Colonic mucosa (tissue), 4 donors: ENCODE measurements around the gene AKAP6. TPM values are rescaled to one million over a fixed set of nuclear protein-coding genes. Genes with fewer than 3 reads are reported as not detected.

Experiments
- DNase-seq: peaks from one replicate; pipeline ENCODE4 v3.0.0-alpha.2; 2020
- H3K27ac ChIP-seq: fragments of 200-600 bp; one replicate; pipeline ENCODE4 v1.8.0; 2021
- H3K27me3 ChIP-seq: fragments of 200-600 bp; one replicate; pipeline ENCODE4 v1.8.0; 2021
- H3K36me3 ChIP-seq: fragments of 200-600 bp; one replicate; pipeline ENCODE4 v1.8.0; 2021
- H3K4me1 ChIP-seq: fragments of 200-600 bp; one replicate; pipeline ENCODE4 v1.8.0; 2021; ENCODE audit warnings: mild to moderate bottlenecking
- H3K4me3 ChIP-seq: fragments of 200-600 bp; one replicate; pipeline ENCODE4 v1.8.0; 2021
- H3K9ac ChIP-seq, 2 donors: one replicate each; pipeline ENCODE4 v1.7.0; 2013; ENCODE audit warnings: control low read depth in 2 of 2, low read depth in 2 of 2, low read length in 2 of 2
- H3K9me3 ChIP-seq: fragments of 200-600 bp; one replicate; pipeline ENCODE4 v1.8.0; 2021
- CTCF ChIP-seq: fragments of 200-600 bp; IDR thresholded peaks from one replicate; pipeline ENCODE4 v1.8.0; 2022; ENCODE audit warnings: antibody characterized with exemption, mild to moderate bottlenecking
- intact Hi-C: fragments of 100-400 bp; cut with DNase I; formaldehyde crosslinking; loops from one replicate; pipeline ENCODE4 v1.14.1; 2022
- total RNA-seq, 2 donors: library from RNA; stranded (reverse); fragmentation: NEBNext Ultra II Directional in 1 of 2; extraction: Animal tissue kit (Norgen Biotek cat#: 25700) in 1 of 2; gene quantifications; one replicate each; pipeline ENCODE4 v1.2.1, GENCODE V29; 2021
- donor health status: healthy.
- donor health status: DM: no; HTN: no; CAD: no.
- donor health status: DM: no; HTN: no; CAD: no.

The AKAP6 gene
- total RNA-seq, 2 donors from 2014 or later = 1.3 to 10.3 TPM

- intact Hi-C loops = no loop called here
- Histone ChIP-seq H3K4me1 (no peaks in the 10 kb centered on the region), H3K9ac (no peak overlapping the region), H3K9me3 (no peaks in the 10 kb centered on the region), H3K27me3 (no peaks in the 10 kb centered on the region), H3K36me3 (no peaks in the 10 kb centered on the region), H3K27ac (no peak overlapping the region), H3K4me3 (no peak overlapping the region)
- TF ChIP-seq CTCF = no peak
- no peak for DNase-seq
Measured at GRCh38 chr14:32567543-32568384, 238.7 kb downstream of the AKAP6 start.

- Histone ChIP-seq H3K27me3 (no peaks in the 10 kb centered on the region), H3K4me3 (no peak overlapping the region), H3K36me3 (no peaks in the 10 kb centered on the region), H3K27ac (no peak overlapping the region), H3K4me1 (no peaks in the 10 kb centered on the region), H3K9ac (no peak overlapping the region), H3K9me3 (no peaks in the 10 kb centered on the region)
- intact Hi-C loops = loop anchor here (10.0 kb wide), 2 partner anchors 863 to 1753 kb away; no protein-coding TSS in a partner anchor
- TF ChIP-seq CTCF = no peak
- no peak for DNase-seq
Measured at GRCh38 chr14:32571551-32571950, 242.5 kb downstream of the AKAP6 start.

- H3K9ac ChIP-seq = no peak overlapping the region
- H3K9me3 ChIP-seq = no peaks in the 10 kb centered on the region
- H3K4me1 ChIP-seq = no peaks in the 10 kb centered on the region
- H3K27me3 ChIP-seq = no peaks in the 10 kb centered on the region
- no peaks in the 10 kb centered on the region for H3K36me3 ChIP-seq
- H3K4me3 ChIP-seq = no peak overlapping the region
- peak; percentile 68 for DNase-seq
- peak overlapping the region; percentile 51 for H3K27ac ChIP-seq
- no peak for TF ChIP-seq CTCF
- intact Hi-C loops = loop anchor here (10.0 kb wide), 2 partner anchors 863 to 1753 kb away; no protein-coding TSS in a partner anchor
Measured at GRCh38 chr14:32571995-32572866, 243.1 kb downstream of the AKAP6 start.

- intact Hi-C loops = loop anchor here (10.0 kb wide), 2 partner anchors 862 to 1752 kb away; no protein-coding TSS in a partner anchor
- no peak overlapping the region for H3K4me3 ChIP-seq
- no peaks in the 10 kb centered on the region for H3K27me3 ChIP-seq
- no peak for TF ChIP-seq CTCF
- peak overlapping the region; percentile 51 for H3K27ac ChIP-seq
- H3K9ac ChIP-seq = no peak overlapping the region
- peak; percentile 21 for DNase-seq
- no peaks in the 10 kb centered on the region for H3K36me3 ChIP-seq
- H3K9me3 ChIP-seq = no peaks in the 10 kb centered on the region
- H3K4me1 ChIP-seq = no peaks in the 10 kb centered on the region
Measured at GRCh38 chr14:32572867-32573150, 243.7 kb downstream of the AKAP6 start.

GRCh38 chr14:32574269-32574668, 245.2 kb downstream of the AKAP6 start:
- no peak for DNase-seq
- TF ChIP-seq CTCF = no peak
- H3K27me3 ChIP-seq = no peaks in the 10 kb centered on the region
- no peak overlapping the region for H3K27ac ChIP-seq
- H3K9me3 ChIP-seq = no peaks in the 10 kb centered on the region
- H3K36me3 ChIP-seq = no peaks in the 10 kb centered on the region
- intact Hi-C loops = loop anchor here (10.0 kb wide), 2 partner anchors 861 to 1751 kb away; no protein-coding TSS in a partner anchor
- no peak overlapping the region for H3K9ac ChIP-seq
- no peaks in the 10 kb centered on the region for H3K4me1 ChIP-seq
- H3K4me3 ChIP-seq = no peak overlapping the region
